OCI-LY1 (cell line): ENCODE measurements around the gene DNTT.

ENCODE experiments used
- CTCF ChIP-seq: fragments of 200-600 bp; sonication (generic), shearing (Covaris generic); IDR thresholded peaks from 2 replicates; pipeline ENCODE4 v1.5.1; 2017; ENCODE audit warnings: mild to moderate bottlenecking, antibody characterized with exemption, low read length, moderate library complexity, mixed read lengths
- EZH2 ChIP-seq: fragments of 200-600 bp; sonication (generic), shearing (Covaris generic); IDR thresholded peaks from 2 replicates; pipeline ENCODE4 v1.8.0; 2017; ENCODE audit warnings: borderline replicate concordance, mixed run types, mild to moderate bottlenecking, antibody characterized with exemption, low read length, moderate library complexity, mixed read lengths

DNA sequence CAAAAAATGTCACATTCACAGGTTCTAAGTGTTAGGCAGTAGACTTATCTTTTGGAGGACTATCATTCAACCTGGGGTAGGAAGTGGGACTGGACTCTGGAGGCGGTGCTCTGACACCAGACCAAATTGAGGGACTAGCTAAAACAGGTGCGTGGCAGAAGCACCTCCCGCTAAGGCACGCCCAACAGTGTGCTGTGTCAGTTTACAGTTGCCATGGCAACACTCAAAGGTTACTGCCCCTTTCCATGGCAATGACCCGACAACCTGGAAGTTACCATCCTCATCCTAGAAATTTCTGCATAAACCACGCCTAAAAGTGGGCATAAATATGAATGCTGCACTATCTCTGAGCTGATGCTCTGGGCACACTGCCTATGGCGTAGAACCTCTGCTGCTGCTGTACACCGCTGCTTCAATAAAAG, 18.9 kb upstream of the DNTT start:
- TF ChIP-seq CTCF (no peak), EZH2 (no peak)
